GM13977 (cell line): ENCODE measurements around the gene ZC3H12A.

Source experiments
- DNase-seq: peaks from one replicate; pipeline ENCODE4 v3.0.0; 2012; ENCODE audit warnings: low spot score
- in situ Hi-C: fragments of 300-500 bp; cut with MboI; formaldehyde crosslinking; loops from one replicate; pipeline ENCODE4 v1.12.0; 2022; ENCODE audit warnings: low sequenced_read_pairs, low pct_unique_long_range_greater_than_20kb, mixed read lengths, inconsistent platforms; ENCODE audit not compliant: unreplicated experiment
- TF ChIP-seq, protein P1 (sequence below): IDR thresholded peaks from 2 replicates; pipeline ENCODE4 v1.5.1; 2012; ENCODE audit warnings: mild to moderate bottlenecking, control low read depth; ENCODE audit not compliant: insufficient read depth; ENCODE audit errors: extremely low read depth, missing control alignments

ZC3H12A gene

DNA sequence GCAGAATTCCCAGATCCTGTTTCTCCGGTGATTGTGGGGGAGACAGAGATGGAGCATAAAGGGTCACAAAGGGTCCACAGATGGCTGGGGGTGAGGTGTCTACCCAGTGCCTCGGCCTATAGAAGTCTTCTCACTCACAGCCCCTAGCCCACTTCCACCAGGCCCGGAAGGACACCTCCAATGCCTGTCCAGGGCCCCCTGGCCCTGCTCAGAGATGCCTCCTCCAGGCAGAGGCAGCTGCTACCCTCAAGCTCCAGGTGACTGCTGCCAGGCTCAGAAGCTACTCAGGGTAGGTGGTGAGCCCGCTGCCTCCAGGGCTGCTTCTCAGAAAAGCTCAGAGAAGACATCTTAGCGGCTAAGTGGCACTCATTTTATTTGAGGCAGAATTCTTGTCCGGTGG is 22.0 kb upstream of the ZC3H12A start:
- no peak for DNase-seq
- TF ChIP-seq, protein P1, sequence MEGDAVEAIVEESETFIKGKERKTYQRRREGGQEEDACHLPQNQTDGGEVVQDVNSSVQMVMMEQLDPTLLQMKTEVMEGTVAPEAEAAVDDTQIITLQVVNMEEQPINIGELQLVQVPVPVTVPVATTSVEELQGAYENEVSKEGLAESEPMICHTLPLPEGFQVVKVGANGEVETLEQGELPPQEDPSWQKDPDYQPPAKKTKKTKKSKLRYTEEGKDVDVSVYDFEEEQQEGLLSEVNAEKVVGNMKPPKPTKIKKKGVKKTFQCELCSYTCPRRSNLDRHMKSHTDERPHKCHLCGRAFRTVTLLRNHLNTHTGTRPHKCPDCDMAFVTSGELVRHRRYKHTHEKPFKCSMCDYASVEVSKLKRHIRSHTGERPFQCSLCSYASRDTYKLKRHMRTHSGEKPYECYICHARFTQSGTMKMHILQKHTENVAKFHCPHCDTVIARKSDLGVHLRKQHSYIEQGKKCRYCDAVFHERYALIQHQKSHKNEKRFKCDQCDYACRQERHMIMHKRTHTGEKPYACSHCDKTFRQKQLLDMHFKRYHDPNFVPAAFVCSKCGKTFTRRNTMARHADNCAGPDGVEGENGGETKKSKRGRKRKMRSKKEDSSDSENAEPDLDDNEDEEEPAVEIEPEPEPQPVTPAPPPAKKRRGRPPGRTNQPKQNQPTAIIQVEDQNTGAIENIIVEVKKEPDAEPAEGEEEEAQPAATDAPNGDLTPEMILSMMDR: no peak
- in situ Hi-C loops: loop anchor here (10.0 kb wide), 1 partner anchor 232 kb away; no protein-coding TSS in a partner anchor

DNA sequence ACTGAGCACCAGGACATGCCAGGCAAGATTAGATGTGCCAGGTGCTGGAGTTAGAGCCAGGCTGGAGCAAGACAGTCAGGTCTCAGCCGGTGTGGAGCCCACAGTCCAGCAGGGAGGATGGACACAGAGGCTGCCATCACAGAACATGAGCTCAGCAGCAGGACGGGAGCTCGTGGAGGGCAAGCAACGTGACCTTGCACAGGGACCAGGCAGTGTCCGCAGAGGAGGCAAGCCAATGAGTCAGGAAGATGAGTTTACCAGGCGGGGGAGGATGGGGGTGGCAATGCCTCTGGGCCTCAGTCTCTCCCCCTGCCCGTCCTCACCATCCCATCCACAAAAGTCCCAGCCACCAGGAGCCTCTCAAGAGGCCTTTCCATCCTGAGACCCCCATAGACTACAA is 20.7 kb upstream of the ZC3H12A start:
- DNase-seq: no peak
- in situ Hi-C loops: loop anchor here (10.0 kb wide), 1 partner anchor 231 kb away; no protein-coding TSS in a partner anchor
- TF ChIP-seq, protein P1: no peak

DNA sequence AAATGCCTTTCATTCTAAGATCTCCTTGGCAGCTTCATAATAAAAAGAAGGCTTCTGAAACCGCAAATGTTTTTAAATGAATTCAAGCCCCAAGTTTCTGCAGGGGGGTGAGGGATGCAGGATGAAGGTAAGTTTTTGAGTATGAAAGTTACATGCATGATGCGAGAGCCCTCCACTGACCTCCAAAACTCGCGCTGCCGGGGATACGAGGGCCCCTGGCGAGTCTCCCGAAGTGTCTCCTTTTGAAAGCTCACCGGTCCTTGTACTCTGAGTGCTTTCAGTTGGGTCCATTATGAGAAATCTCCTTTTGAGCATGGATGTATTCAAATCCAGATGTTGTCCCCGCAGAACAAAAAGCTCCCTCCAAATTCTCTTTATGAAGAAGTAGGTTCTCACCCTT is 18.9 kb upstream of the ZC3H12A start:
- TF ChIP-seq, protein P1: no peak
- in situ Hi-C loops: loop anchor here (10.0 kb wide), 1 partner anchor 229 kb away; no protein-coding TSS in a partner anchor
- DNase-seq: no peak

DNA sequence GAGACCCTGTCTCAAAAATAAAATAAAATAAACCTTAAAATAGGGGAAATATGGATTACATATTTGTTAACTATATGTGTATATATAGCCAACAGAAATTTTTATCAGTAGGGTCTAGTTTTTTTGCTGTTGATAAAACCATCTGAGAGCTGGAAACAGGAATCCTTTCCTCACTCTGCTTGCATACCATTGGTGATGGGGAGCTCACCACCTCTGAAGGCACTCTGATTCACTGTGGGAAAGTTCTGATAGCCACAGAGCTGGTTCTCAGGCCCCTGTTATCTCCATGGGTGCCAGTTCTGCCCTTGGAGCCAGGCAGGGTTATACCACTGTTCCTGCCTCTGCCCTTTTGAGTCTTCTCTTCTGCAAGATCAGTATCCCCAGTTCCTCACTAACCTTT is 17.8 kb upstream of the ZC3H12A start:
- TF ChIP-seq, protein P1: no peak
- in situ Hi-C loops: loop anchor here (10.0 kb wide), 1 partner anchor 228 kb away; no protein-coding TSS in a partner anchor
- DNase-seq: no peak

DNA sequence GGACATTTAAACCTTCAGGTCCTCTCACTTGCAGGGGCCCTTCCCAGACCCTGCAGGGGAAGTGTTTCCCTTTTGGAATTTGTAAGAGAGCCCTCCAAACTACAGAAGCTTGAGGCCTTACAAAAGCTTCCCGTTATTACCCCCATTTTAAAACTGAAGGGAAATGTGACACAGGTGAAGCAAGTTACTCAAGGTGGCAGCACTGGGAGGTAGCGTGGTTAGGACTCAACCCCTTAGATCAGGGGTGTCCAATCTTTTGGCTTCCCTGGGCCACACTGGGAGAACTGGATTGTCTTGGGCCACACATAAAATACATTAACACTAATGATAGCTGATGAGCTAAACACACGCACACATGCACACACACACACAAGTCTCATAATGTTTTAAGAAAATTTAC is 15.8 kb upstream of the ZC3H12A start:
- DNase-seq: no peak
- in situ Hi-C loops: loop anchor here (10.0 kb wide), 1 partner anchor 226 kb away; no protein-coding TSS in a partner anchor
- TF ChIP-seq, protein P1: peak; percentile 40

DNA sequence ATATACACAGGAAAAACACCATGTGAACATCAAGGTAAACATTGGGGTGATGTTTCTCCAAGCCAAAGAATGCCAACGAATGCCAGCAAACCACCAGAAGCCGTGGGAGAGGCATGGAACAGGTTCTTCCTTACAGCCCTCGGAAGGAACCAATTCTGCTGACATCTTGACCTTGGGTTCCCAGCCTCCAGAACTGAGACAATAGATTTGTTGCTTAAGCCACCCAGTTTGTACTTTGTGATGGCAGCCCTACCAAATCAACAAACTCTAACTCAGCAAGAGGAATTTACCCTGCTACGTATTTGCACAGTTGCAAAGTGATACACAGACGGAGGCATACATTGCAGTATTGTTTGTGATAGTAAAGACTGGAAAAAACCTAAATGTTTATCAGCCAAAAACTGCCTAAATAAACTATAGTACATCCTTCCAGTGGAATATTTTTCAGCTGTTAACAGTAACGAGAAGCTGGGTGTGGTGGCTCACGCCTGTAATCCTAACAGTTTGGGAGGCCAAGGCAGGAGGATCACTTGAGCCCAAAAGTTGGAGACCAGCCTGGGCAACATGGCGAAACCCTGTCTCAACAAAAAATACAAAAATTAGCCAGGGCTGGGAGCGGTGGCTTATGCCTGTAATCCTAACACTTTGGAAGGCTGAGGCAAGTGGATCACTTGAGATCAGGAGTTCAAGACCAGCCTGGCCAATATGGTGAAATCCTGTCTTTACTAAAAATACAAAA is 12.5 kb upstream of the ZC3H12A start:
- TF ChIP-seq, protein P1: no peak
- DNase-seq: no peak
- in situ Hi-C loops: no loop called here

DNA sequence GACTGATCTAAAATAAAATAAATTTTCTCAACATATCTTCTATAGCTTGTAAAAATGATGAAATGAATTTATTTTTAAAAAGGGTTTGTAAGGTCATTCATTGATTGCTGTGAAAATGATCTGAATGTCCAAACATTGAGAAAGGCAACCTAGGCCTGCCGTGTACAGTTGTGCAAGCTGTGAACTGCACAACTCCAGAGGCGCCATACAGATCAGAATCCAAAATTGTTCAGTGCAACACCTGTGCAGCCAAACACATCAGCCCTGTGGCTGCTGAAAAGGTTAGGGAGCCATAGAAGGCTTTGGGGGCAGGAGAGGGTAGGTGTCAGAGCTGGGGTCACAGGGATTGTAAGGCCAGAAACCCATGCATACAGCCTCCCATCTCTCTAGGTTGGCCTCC is 9.9 kb upstream of the ZC3H12A start:
- no peak for DNase-seq
- in situ Hi-C loops: no loop called here

More for the DNA sequence above, 9.9 kb upstream of the ZC3H12A start:
- TF ChIP-seq, protein P1: no peak
